K562 (cell line): ENCODE data around the gene C3. TPM values are rescaled to one million over a fixed set of nuclear protein-coding genes. Genes with fewer than 3 reads are reported as not detected.

ENCODE experiments used
- ATAC-seq: fragments of 200-7000 bp; cut with Tn5 transposase; 3 replicates; pipeline ENCODE4 v1.9.1; 2020; ENCODE audit warnings: moderate library complexity
- BruUV-seq: library from RNA; stranded (reverse); fragments of 400-500 nt; replicated peaks from 2 replicates; lab custom pipeline; 2021; lab: Mats Ljungman, UMichigan
- CTCF ChIA-PET: fragments of 300-600 bp; formaldehyde crosslinking; extraction: SDS; loops from one replicate; lab custom pipeline; 2021; ENCODE audit warnings: low intra/inter-chr PET ratio; lab: Yijun Ruan, JAX
- POLR2A ChIA-PET: fragments of 300-600, 350-650 bp; sonication (Branson Sonifier 250); formaldehyde crosslinking; extraction: SDS; loops from one replicate; lab custom pipeline; 2021; ENCODE audit warnings: antibody characterized with exemption, inconsistent platforms; lab: Yijun Ruan, JAX
- DNase-seq, 4 experiments: peaks; one replicate each; pipeline versions ENCODE4 v3.0.0 to v3.0.0-alpha.2; 2011 to 2018; ENCODE audit warnings: low spot score in 3 of 4, mixed read lengths in 3 of 4; ENCODE audit errors: extremely low read depth in 1 of 4
- FAIRE-seq: peaks from 2 replicates; lab custom pipeline; 2011; peaks lifted over from hg19 to GRCh38; lab: Jason Lieb, UNC
- H2AFZ ChIP-seq: 2 replicates; pipeline ENCODE4 v1.6.0; 2011; ENCODE audit warnings: low read depth, low read length, control low read depth, inconsistent platforms
- H3K27ac ChIP-seq: fragments of 200-600 bp; 3 replicates; pipeline ENCODE4 v1.8.0; 2011; ENCODE audit warnings: low read depth, mild to moderate bottlenecking, control low read depth, inconsistent platforms, low read length, moderate library complexity, mixed read lengths; ENCODE audit errors: extremely low read depth
- H3K27me3 ChIP-seq, 2 experiments: fragments of 300-600 bp in 1 of 2; 2 replicates in 1 of 2; 3 replicates in 1 of 2; pipeline versions ENCODE4 v1.6.0 to v1.8.0; 2011; ENCODE audit warnings: inconsistent platforms in 2 of 2, low read length in 2 of 2, mild to moderate bottlenecking in 1 of 2, mixed read lengths in 1 of 2, moderate library complexity in 1 of 2; ENCODE audit not compliant: control insufficient read depth in 2 of 2, insufficient read depth in 2 of 2
- H3K36me3 ChIP-seq: fragments of 300-600 bp; 3 replicates; pipeline ENCODE4 v1.8.0; 2011; ENCODE audit warnings: mild to moderate bottlenecking, low read length, inconsistent platforms; ENCODE audit not compliant: control insufficient read depth, insufficient read depth
- H3K4me1 ChIP-seq, 2 experiments: fragments of 200-600 bp in 1 of 2; replicated peaks in 1 of 2; 2 replicates in 1 of 2; 3 replicates in 1 of 2; pipeline versions ENCODE4 v1.5.1 to v1.8.0; 2011; ENCODE audit warnings: inconsistent platforms in 2 of 2, low read length in 2 of 2, mild to moderate bottlenecking in 1 of 2, mixed read lengths in 1 of 2, moderate library complexity in 1 of 2; ENCODE audit not compliant: control insufficient read depth in 2 of 2, insufficient read depth in 2 of 2
- H3K4me2 ChIP-seq: 2 replicates; pipeline ENCODE4 v1.6.1; 2011; ENCODE audit warnings: low read length, control low read depth, inconsistent platforms, mixed read lengths; ENCODE audit not compliant: insufficient read depth
- H3K4me3 ChIP-seq: fragments of 200-600 bp; sonication (generic), shearing (Covaris generic); 2 replicates; pipeline ENCODE4 v1.5.1; 2016; ENCODE audit warnings: control low read depth, inconsistent platforms
- H3K79me2 ChIP-seq: fragments of 200-600 bp; 3 replicates; pipeline ENCODE4 v1.8.0; 2011; ENCODE audit warnings: low read length, inconsistent platforms; ENCODE audit not compliant: control insufficient read depth, insufficient read depth
- H3K9ac ChIP-seq, 2 experiments: 2 replicates each; pipeline versions ENCODE4 v1.6.0 to v1.6.1; 2011; ENCODE audit warnings: low read depth in 2 of 2, low read length in 2 of 2, control low read depth in 1 of 2, inconsistent platforms in 1 of 2, mild to moderate bottlenecking in 1 of 2, mixed read lengths in 1 of 2; ENCODE audit not compliant: insufficient read depth in 1 of 2
- H3K9me1 ChIP-seq: one replicate; pipeline ENCODE4 v1.6.0; 2011; ENCODE audit warnings: inconsistent platforms, mild to moderate bottlenecking, low read length, moderate library complexity; ENCODE audit not compliant: control insufficient read depth, insufficient read depth
- H3K9me3 ChIP-seq: replicated peaks from 2 replicates; pipeline ENCODE4 v1.5.1; 2011; ENCODE audit warnings: low read depth, low read length, inconsistent platforms; ENCODE audit not compliant: control insufficient read depth, insufficient read depth
- H4K20me1 ChIP-seq: replicated peaks from 2 replicates; pipeline ENCODE4 v1.6.1; 2011; ENCODE audit warnings: low read length, inconsistent platforms, mixed read lengths; ENCODE audit not compliant: control insufficient read depth, insufficient read depth
- CGGBP1 ChIP-seq: fragments of 250-450 bp; sonication (Bioruptor Pico); IDR thresholded peaks from 2 replicates; pipeline ENCODE4 v1.9.0; 2021; ENCODE audit warnings: mild to moderate bottlenecking
- COPS2 ChIP-seq: fragments of 450-650 bp; conservative IDR thresholded peaks from 2 replicates; pipeline ENCODE4 v1.6.1; 2016; ENCODE audit warnings: mild to moderate bottlenecking, moderate library complexity
- KLF10 ChIP-seq: fragments of 250-450 bp; sonication (Bioruptor Pico); IDR thresholded peaks from 2 replicates; pipeline ENCODE4 v1.6.1; 2021; ENCODE audit warnings: matching md5 sums
- MBD1 ChIP-seq: fragments of 250-450 bp; sonication (Bioruptor Pico); IDR thresholded peaks from 2 replicates; pipeline ENCODE4 v1.8.0; 2022; ENCODE audit warnings: inconsistent platforms
- MXI1 ChIP-seq: IDR thresholded peaks from 2 replicates; pipeline ENCODE4 v1.6.1; 2011; ENCODE audit warnings: low read depth, mild to moderate bottlenecking, improper control_type of control experiment, low read length
- NCOA4 ChIP-seq: fragments of 450-650 bp; IDR thresholded peaks from 2 replicates; pipeline ENCODE4 v1.6.1; 2018; ENCODE audit warnings: mild to moderate bottlenecking; ENCODE audit not compliant: partially characterized antibody
- NKRF ChIP-seq: fragments of 450-650 bp; IDR thresholded peaks from 2 replicates; pipeline ENCODE4 v1.6.1; 2016; ENCODE audit warnings: borderline replicate concordance
- NR2C1 ChIP-seq, 2 experiments: fragments of 450-650 bp; IDR thresholded peaks; 2 replicates each; pipeline ENCODE4 v1.6.1; 2017; ENCODE audit warnings: mild to moderate bottlenecking in 2 of 2, antibody characterized with exemption in 1 of 2, inconsistent platforms in 1 of 2, missing compliant biosample characterization in 1 of 2, missing genetic modification characterization in 1 of 2
- TEAD1 ChIP-seq, 2 experiments: fragments of 450-650 bp in 1 of 2; sonication (generic) in 1 of 2; formaldehyde crosslinking; IDR thresholded peaks; 2 replicates each; pipeline versions ENCODE4 v1.4.0 to v1.8.0; 2020 to 2022; ENCODE audit warnings: mild to moderate bottlenecking in 2 of 2, missing genetic modification reagents in 1 of 2
- TFAP4 ChIP-seq: sonication (generic); formaldehyde crosslinking; IDR thresholded peaks from 2 replicates; pipeline ENCODE4 v1.8.0; 2022; ENCODE audit warnings: missing genetic modification reagents, mild to moderate bottlenecking, moderate library complexity, borderline replicate concordance
- ZBTB7A ChIP-seq: IDR thresholded peaks from 2 replicates; pipeline ENCODE4 v1.6.1; 2011; ENCODE audit warnings: low read depth, mild to moderate bottlenecking, low read length, moderate library complexity, borderline replicate concordance; ENCODE audit not compliant: control insufficient read depth
- ZNF444 ChIP-seq: fragments of 250-450 bp; sonication (Bioruptor Pico); IDR thresholded peaks from 2 replicates; pipeline ENCODE4 v1.4.0; 2020; ENCODE audit warnings: mild to moderate bottlenecking, moderate library complexity
- ZNF717 ChIP-seq: fragments of 250-450 bp; sonication (Bioruptor Pico); IDR thresholded peaks from 2 replicates; pipeline ENCODE4 v1.5.0; 2021
- ZNF75A ChIP-seq: fragments of 450-650 bp; formaldehyde crosslinking; IDR thresholded peaks from 2 replicates; pipeline ENCODE4 v1.4.0; 2020; ENCODE audit warnings: mild to moderate bottlenecking
- WGBS: fragments of 100-300 bp; shearing (Covaris generic); methylation state at CpG from one replicate; pipeline ENCODE4 v1.1.6; 2016; ENCODE audit warnings: low coverage, mixed read lengths; ENCODE audit not compliant: insufficient coverage; ENCODE audit errors: missing lambda C conversion rate; 5-methylcytosine and 5-hydroxymethylcytosine counted together
- in situ Hi-C: fragments of 300-500 bp; cut with MboI; formaldehyde crosslinking; loops from 4 replicates; pipeline ENCODE4 v1.15.0; 2018; ENCODE audit warnings: inconsistent platforms, mixed read lengths
- intact Hi-C: fragments of 100-400 bp; cut with micrococcal nuclease; formaldehyde crosslinking; loops from 2 replicates; pipeline ENCODE4 v1.14.2; 2022
- polyA plus RNA-seq, 8 experiments: library from polyadenylated mRNA; depleted of rRNA in 4 of 8; stranded (reverse) in 5 of 8; unstranded in 3 of 8; fragments of >200 nt; fragmentation: Nextera tagmentation in 2 of 8; fragmentation: Illumina TruSeq in 1 of 8; extraction: Ambion mirVana in 2 of 8; extraction: Trizol in 1 of 8; gene quantifications; 2 replicates each; pipeline versions ENCODE4 v1.2.1 to v1.2.3, GENCODE V29; 2011 to 2014; ENCODE audit warnings: inconsistent platforms in 1 of 8, missing spikeins in 1 of 8
- total RNA-seq, 7 experiments: library from RNA; depleted of rRNA in 6 of 7; stranded (reverse); fragments of >200 nt in 6 of 7; fragmentation: Illumina TruSeq in 2 of 7; extraction: Trizol in 2 of 7; gene quantifications; 2 replicates each; pipeline versions ENCODE4 v1.2.1 to v1.2.3, GENCODE V29; 2011 to 2021; ENCODE audit warnings: low replicate concordance in 1 of 7
- TF ChIP-seq, protein P1 (sequence below): sonication (generic); formaldehyde crosslinking; IDR thresholded peaks from 2 replicates; pipeline ENCODE4 v1.8.1; 2023; ENCODE audit warnings: mild to moderate bottlenecking, missing genetic modification reagents

The C3 gene
- total and polyA plus RNA-seq, 9 of the 15 experiments (the other 6 are each of a cell fraction or from before 2014, with no cell fraction given) = 0.59 to 10.6 (median 2.2) TPM

DNA sequence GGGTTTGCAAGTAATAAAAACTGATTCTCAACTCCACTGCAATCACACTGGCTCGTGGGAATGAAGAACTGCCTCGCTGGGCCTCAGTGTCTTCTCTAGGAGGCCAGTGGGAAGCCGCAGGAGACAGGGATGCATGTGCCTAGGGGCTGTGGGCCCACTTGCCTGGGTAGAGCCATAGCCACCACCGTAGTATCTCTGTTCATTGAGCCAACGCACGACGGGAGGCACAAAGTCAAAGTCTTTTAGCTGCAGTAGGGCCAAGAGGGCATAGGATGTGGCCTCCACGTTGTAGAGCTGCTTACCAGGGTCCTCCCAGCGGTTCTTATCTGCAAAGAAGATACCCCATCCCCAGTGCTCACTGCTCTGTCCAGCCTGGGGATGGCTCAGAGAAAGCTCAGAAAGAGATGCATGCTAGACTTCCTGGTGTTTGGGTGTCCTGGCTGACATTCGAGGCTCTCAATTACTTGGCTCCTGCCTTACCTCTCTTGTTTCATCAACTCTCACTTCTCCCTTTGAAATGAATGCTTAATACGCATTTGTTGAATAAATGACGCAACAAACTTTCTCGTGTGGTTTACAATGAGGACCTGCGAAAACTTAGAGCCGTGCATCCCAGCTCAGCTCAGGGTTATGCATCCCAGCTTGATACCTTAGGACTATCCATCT, 34.4 kb downstream of the C3 start:
- Histone ChIP-seq H3K9me3 (no peaks in the 10 kb centered on the region; the same call in 1 of the 2 replicates), H3K9ac (no peak overlapping the region), H3K4me3 (no peak overlapping the region), H3K9me1 (no peaks in the 10 kb centered on the region), H2AFZ (no peak overlapping the region), H3K79me2 (no peaks in the 10 kb centered on the region), H3K4me2 (no peak overlapping the region), H3K27ac (no peak overlapping the region), H3K27me3 (no peaks in the 10 kb centered on the region), H4K20me1 (no peaks in the 10 kb centered on the region), H3K4me1 (peaks cover 0 to 16% of the 10 kb centered on the region in 2 experiments; a peak in 3 of 5 replicates), H3K36me3 (no peaks in the 10 kb centered on the region)
- CTCF ChIA-PET = no interaction called here
- WGBS = 41% methylated on average over 15 of the region's 15 CpGs
- intact Hi-C loops (no loop called here), in situ Hi-C loops (no loop called here)
- DNase-seq = no peak
- FAIRE-seq = no peak
- no peak for ATAC-seq
- no TSS peak for BruUV-seq
- POLR2A ChIA-PET = interaction anchor here (0.7 kb wide), 2 partner anchors 18 to 575 kb away, joined by 3 read pairs; no protein-coding TSS in a partner anchor
- TF ChIP-seq TFAP4 (CRISPR knock-in tag) (no peak), ZNF444 (no peak), MBD1 (no peak), NKRF (no peak), COPS2 (no peak), CGGBP1 (CRISPR knock-in tag) (no peak), KLF10 (no peak), NCOA4 (no peak), MXI1 (no peak), ZNF75A (no peak), TEAD1 (CRISPR knock-in tag; IDR thresholded peaks at IDR 0.05) (no peak), NR2C1 (IDR thresholded peaks at IDR 0.05) (no peak), NR2C1 (tag; IDR thresholded peaks at IDR 0.05) (no peak), ZNF717 (CRISPR knock-in tag) (no peak), ZBTB7A (no peak)
- TF ChIP-seq, protein P1, sequence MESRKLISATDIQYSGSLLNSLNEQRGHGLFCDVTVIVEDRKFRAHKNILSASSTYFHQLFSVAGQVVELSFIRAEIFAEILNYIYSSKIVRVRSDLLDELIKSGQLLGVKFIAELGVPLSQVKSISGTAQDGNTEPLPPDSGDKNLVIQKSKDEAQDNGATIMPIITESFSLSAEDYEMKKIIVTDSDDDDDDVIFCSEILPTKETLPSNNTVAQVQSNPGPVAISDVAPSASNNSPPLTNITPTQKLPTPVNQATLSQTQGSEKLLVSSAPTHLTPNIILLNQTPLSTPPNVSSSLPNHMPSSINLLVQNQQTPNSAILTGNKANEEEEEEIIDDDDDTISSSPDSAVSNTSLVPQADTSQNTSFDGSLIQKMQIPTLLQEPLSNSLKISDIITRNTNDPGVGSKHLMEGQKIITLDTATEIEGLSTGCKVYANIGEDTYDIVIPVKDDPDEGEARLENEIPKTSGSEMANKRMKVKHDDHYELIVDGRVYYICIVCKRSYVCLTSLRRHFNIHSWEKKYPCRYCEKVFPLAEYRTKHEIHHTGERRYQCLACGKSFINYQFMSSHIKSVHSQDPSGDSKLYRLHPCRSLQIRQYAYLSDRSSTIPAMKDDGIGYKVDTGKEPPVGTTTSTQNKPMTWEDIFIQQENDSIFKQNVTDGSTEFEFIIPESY = no peak
